GF-D8 (cell line): Measurements from ENCODE around the gene CALHM3.
A peak's percentile ranks its signal among the peaks of the same experiment; 100 is the strongest.
"Not testable (repeated sequence)": the region's sequence is repeated elsewhere in the genome, so short reads cannot be mapped to it uniquely, and the experiment has no call there.

ENCODE experiments used
- DNase-seq: peaks from one replicate; lab custom pipeline; 2025; lab: John Stamatoyannopoulos, UW

The CALHM3 gene

GRCh38 chr10:103502849-103503660 is 24.0 kb upstream of the CALHM3 start:
- DNase-seq: no peak

- no peak for DNase-seq
Measured at GRCh38 chr10:103501186-103501585, 22.1 kb upstream of the CALHM3 start.

GRCh38 chr10:103500481-103500880 is 21.4 kb upstream of the CALHM3 start:
- no peak for DNase-seq

- DNase-seq: no peak
Measured at GRCh38 chr10:103499881-103500280, 20.8 kb upstream of the CALHM3 start.

GRCh38 chr10:103498936-103499638 is 20.0 kb upstream of the CALHM3 start:
- DNase-seq: no peak

GRCh38 chr10:103497161-103497915 is 18.3 kb upstream of the CALHM3 start:
- no peak for DNase-seq

- no peak for DNase-seq
Measured at GRCh38 chr10:103495321-103495720, 16.3 kb upstream of the CALHM3 start.

- no peak for DNase-seq
Measured at GRCh38 chr10:103493916-103494877, 15.2 kb upstream of the CALHM3 start.

- DNase-seq: no peak
Measured at GRCh38 chr10:103493362-103493915, 14.4 kb upstream of the CALHM3 start, which contains the start of gene NEURL1. TSS of gene NEURL1 (plus strand) at chr10:103493705. CDS start at chr10:103494388, 683 bp downstream.

- no peak for DNase-seq
Measured at GRCh38 chr10:103492655-103493261, 13.7 kb upstream of the CALHM3 start.

- no peak for DNase-seq
Measured at GRCh38 chr10:103491729-103492364, 12.8 kb upstream of the CALHM3 start.

GRCh38 chr10:103490986-103491314 is 11.9 kb upstream of the CALHM3 start:
- DNase-seq: no peak

- no peak for DNase-seq
Measured at GRCh38 chr10:103487410-103487708, 8.3 kb upstream of the CALHM3 start.

- DNase-seq: not testable (repeated sequence)
Measured at GRCh38 chr10:103486635-103487409, 7.8 kb upstream of the CALHM3 start.

- peak; percentile 47 for DNase-seq
Measured at GRCh38 chr10:103481974-103482531, 3.0 kb upstream of the CALHM3 start.

- DNase-seq: no peak
Measured at GRCh38 chr10:103480521-103480920, 1.5 kb upstream of the CALHM3 start.

- no peak for DNase-seq
Measured at GRCh38 chr10:103478671-103479070, 369 bp downstream of the CALHM3 start.

- DNase-seq: peak; percentile 16
Measured at GRCh38 chr10:103476046-103476768, 2.8 kb downstream of the CALHM3 start.

GRCh38 chr10:103475437-103475836 is 3.6 kb downstream of the CALHM3 start:
- no peak for DNase-seq
